Parathyroid adenoma (tissue), 2 donors: ENCODE measurements around the gene DYSF.

ENCODE experiments used
- H2AFZ ChIP-seq: fragments of 300-600 bp; sonication (generic); one replicate; pipeline ENCODE4 v1.7.0; 2017; ENCODE audit warnings: antibody characterized with exemption, mild to moderate bottlenecking
- H3K27ac ChIP-seq: fragments of 300-600 bp; sonication (generic); one replicate; pipeline ENCODE4 v1.7.0; 2017
- H3K27me3 ChIP-seq: fragments of 300-600 bp; sonication (generic); one replicate; pipeline ENCODE4 v1.7.0; 2017; ENCODE audit warnings: low read length; ENCODE audit not compliant: control insufficient read depth, insufficient read depth
- H3K36me3 ChIP-seq: fragments of 300-600 bp; sonication (generic); one replicate; pipeline ENCODE4 v1.7.0; 2017; ENCODE audit warnings: low read length; ENCODE audit not compliant: control insufficient read depth, insufficient read depth
- H3K4me1 ChIP-seq: fragments of 300-600 bp; sonication (generic); one replicate; pipeline ENCODE4 v1.7.0; 2017; ENCODE audit warnings: control low read depth
- H3K4me2 ChIP-seq: fragments of 300-600 bp; sonication (generic); one replicate; pipeline ENCODE4 v1.7.0; 2017; ENCODE audit warnings: low read length
- H3K4me3 ChIP-seq: fragments of 300-600 bp; sonication (generic); one replicate; pipeline ENCODE4 v1.7.0; 2017; ENCODE audit warnings: low read depth, low read length
- H3K79me2 ChIP-seq: fragments of 300-600 bp; sonication (generic); one replicate; pipeline ENCODE4 v1.7.0; 2017; ENCODE audit warnings: control low read depth
- H3K9ac ChIP-seq: fragments of 300-600 bp; sonication (generic); one replicate; pipeline ENCODE4 v1.7.0; 2017; ENCODE audit warnings: mild to moderate bottlenecking
- H3K9me3 ChIP-seq: fragments of 300-600 bp; sonication (generic); one replicate; pipeline ENCODE4 v1.7.0; 2017; ENCODE audit warnings: low read length; ENCODE audit not compliant: control insufficient read depth
- CTCF ChIP-seq: fragments of 300-600 bp; sonication (generic); IDR thresholded peaks from one replicate; pipeline ENCODE4 v1.7.0; 2017; ENCODE audit warnings: antibody characterized with exemption, mild to moderate bottlenecking
- donor health status: primary hyperparathyroidism.

The DYSF gene

GRCh38 chr2:71683070-71683469 lies 229.7 kb downstream of the DYSF start:
- H3K36me3 ChIP-seq, result no peaks in the 10 kb centered on the region
- H3K4me1 ChIP-seq, result no peaks in the 10 kb centered on the region
- TF ChIP-seq CTCF, result no peak
- H3K9me3 ChIP-seq, result no peaks in the 10 kb centered on the region
- no peak overlapping the region for H2AFZ ChIP-seq
- H3K79me2 ChIP-seq, result no peaks in the 10 kb centered on the region
- H3K4me3 ChIP-seq, result no peak overlapping the region
- H3K27me3 ChIP-seq, result no peaks in the 10 kb centered on the region
- no peak overlapping the region for H3K4me2 ChIP-seq
- no peak overlapping the region for H3K27ac ChIP-seq
- no peak overlapping the region for H3K9ac ChIP-seq

- H3K4me2 ChIP-seq, result no peak overlapping the region
- H3K9me3 ChIP-seq, result no peaks in the 10 kb centered on the region
- no peaks in the 10 kb centered on the region for H3K36me3 ChIP-seq
- no peaks in the 10 kb centered on the region for H3K27me3 ChIP-seq
- no peak overlapping the region for H2AFZ ChIP-seq
- no peak for TF ChIP-seq CTCF
- H3K27ac ChIP-seq, result no peak overlapping the region
- no peak overlapping the region for H3K4me3 ChIP-seq
- H3K4me1 ChIP-seq, result no peaks in the 10 kb centered on the region
- no peak overlapping the region for H3K9ac ChIP-seq
- H3K79me2 ChIP-seq, result no peaks in the 10 kb centered on the region
These were observed 230.3 kb downstream of the DYSF start for GRCh38 chr2:71683666-71684065.

- H3K9ac ChIP-seq, result no peak overlapping the region
These were observed 231.1 kb downstream of the DYSF start for GRCh38 chr2:71684226-71685072.

GRCh38 chr2:71685073-71685848 lies 231.9 kb downstream of the DYSF start:
- Histone ChIP-seq H3K79me2 (no peaks in the 10 kb centered on the region), H3K4me3 (no peak overlapping the region), H3K27me3 (no peaks in the 10 kb centered on the region), H3K36me3 (no peaks in the 10 kb centered on the region), H3K9me3 (no peaks in the 10 kb centered on the region), H2AFZ (no peak overlapping the region), H3K9ac (no peak overlapping the region), H3K4me1 (no peaks in the 10 kb centered on the region), H3K27ac (no peak overlapping the region), H3K4me2 (no peak overlapping the region)
- TF ChIP-seq CTCF, result no peak

More at GRCh38 chr2:71684226-71685072, 231.1 kb downstream of the DYSF start:
- H3K4me3 ChIP-seq, result no peak overlapping the region
- H3K4me1 ChIP-seq, result no peaks in the 10 kb centered on the region
- no peaks in the 10 kb centered on the region for H3K27me3 ChIP-seq
- no peaks in the 10 kb centered on the region for H3K9me3 ChIP-seq
- H3K79me2 ChIP-seq, result no peaks in the 10 kb centered on the region
- no peaks in the 10 kb centered on the region for H3K36me3 ChIP-seq
- TF ChIP-seq CTCF, result no peak
- no peak overlapping the region for H3K27ac ChIP-seq
- H2AFZ ChIP-seq, result no peak overlapping the region
- H3K4me2 ChIP-seq, result no peak overlapping the region
